Loucy (cell line): Measurements from ENCODE around the gene EXD1.

Source experiments
- EZH2phosphoT487 ChIP-seq: fragments of 200-600 bp; IDR thresholded peaks from 2 replicates; pipeline ENCODE4 v1.6.1; 2018; ENCODE audit warnings: antibody characterized with exemption, mild to moderate bottlenecking, moderate library complexity, borderline replicate concordance
- TF ChIP-seq, protein P1 (sequence below): fragments of 200-600 bp; sonication (generic); conservative IDR thresholded peaks from 2 replicates; pipeline ENCODE4 v1.5.1; 2014; ENCODE audit warnings: mild to moderate bottlenecking, antibody characterized with exemption, low read length

DNA sequence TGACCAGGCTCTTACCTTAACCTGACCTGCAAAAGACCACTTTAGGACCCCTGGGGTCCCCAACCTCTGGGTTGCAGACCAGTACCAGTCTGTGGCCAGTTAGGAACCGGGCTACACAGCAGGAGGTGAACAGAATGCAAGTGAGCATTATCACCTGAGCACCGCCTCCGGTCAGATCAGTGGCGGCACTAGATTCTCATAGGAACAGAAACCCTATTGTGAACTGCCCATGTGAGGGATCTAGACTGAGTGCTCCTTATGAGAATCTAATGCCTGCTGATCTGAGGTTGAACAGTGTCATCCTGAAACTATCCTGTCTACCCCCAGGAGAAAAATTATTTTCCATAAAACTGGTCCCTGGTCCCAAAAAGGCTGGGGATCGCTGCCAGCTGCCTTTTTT is 20.9 kb upstream of the EXD1 start:
- TF ChIP-seq, protein P1, sequence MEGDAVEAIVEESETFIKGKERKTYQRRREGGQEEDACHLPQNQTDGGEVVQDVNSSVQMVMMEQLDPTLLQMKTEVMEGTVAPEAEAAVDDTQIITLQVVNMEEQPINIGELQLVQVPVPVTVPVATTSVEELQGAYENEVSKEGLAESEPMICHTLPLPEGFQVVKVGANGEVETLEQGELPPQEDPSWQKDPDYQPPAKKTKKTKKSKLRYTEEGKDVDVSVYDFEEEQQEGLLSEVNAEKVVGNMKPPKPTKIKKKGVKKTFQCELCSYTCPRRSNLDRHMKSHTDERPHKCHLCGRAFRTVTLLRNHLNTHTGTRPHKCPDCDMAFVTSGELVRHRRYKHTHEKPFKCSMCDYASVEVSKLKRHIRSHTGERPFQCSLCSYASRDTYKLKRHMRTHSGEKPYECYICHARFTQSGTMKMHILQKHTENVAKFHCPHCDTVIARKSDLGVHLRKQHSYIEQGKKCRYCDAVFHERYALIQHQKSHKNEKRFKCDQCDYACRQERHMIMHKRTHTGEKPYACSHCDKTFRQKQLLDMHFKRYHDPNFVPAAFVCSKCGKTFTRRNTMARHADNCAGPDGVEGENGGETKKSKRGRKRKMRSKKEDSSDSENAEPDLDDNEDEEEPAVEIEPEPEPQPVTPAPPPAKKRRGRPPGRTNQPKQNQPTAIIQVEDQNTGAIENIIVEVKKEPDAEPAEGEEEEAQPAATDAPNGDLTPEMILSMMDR: no peak
- TF ChIP-seq EZH2phosphoT487: no peak
